ES-I3 (cell line): ENCODE data around the gene HMGCR.

Source experiments
- H3K36me3 ChIP-seq: 2 replicates; pipeline ENCODE4 v1.6.1; 2013; ENCODE audit warnings: mild to moderate bottlenecking, low read length, control low read depth, moderate library complexity; ENCODE audit not compliant: insufficient read depth
- H3K4me1 ChIP-seq: 2 replicates; pipeline ENCODE4 v1.6.1; 2013; ENCODE audit warnings: mild to moderate bottlenecking, control low read depth, low read length; ENCODE audit not compliant: insufficient read depth
- H3K9ac ChIP-seq: 2 replicates; pipeline ENCODE4 v1.6.1; 2013; ENCODE audit warnings: low read depth, mild to moderate bottlenecking, low read length, moderate library complexity
- H3K9me3 ChIP-seq: 2 replicates; pipeline ENCODE4 v1.6.1; 2013; ENCODE audit warnings: mild to moderate bottlenecking, low read length, moderate library complexity; ENCODE audit not compliant: control insufficient read depth, insufficient read depth

The HMGCR gene

DNA sequence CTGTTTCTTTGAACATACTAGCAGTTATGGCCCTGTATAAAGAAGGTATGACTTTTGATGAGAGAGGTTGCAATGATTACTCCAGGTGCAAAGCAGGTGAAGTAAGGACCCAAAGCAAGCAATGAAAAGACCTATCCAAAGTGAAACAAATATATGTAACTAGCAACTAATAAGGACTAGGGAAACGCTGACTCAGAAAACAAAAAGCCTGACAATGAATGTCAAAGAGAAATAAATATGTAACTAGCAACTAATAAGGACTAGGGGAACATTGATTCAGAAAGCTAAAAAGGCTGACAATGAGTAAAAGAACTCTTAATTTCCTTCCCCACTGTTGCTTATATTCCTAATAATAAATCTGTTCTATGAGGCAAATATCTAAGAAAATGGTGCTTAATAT is 43.1 kb downstream of the HMGCR start:
- Histone ChIP-seq H3K9me3 (no peaks in the 10 kb centered on the region), H3K4me1 (no peaks in the 10 kb centered on the region), H3K9ac (no peak overlapping the region), H3K36me3 (peaks cover 4% of the 10 kb centered on the region)

DNA sequence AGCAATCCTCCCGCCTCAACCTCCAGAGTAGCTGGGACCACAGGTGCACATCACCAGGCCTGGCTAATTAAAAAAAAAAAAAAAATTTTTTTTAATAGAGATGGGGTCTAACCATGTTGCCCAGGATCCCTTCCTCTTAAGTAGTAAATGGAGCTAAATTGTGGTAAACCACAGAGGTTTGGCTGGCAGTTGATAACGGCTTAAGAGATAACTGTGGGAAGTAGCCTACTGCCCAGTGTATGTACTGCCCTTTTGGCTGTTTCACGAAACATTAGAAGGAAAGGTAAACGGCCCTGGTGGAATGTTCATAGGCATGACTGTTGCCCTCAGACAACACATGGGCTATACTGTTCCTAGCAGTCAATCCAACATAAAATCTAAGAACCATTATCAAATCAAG is 44.4 kb downstream of the HMGCR start:
- no peaks in the 10 kb centered on the region for H3K4me1 ChIP-seq
- H3K9me3 ChIP-seq: no peaks in the 10 kb centered on the region
- H3K9ac ChIP-seq: no peak overlapping the region
- H3K36me3 ChIP-seq: peaks cover 4% of the 10 kb centered on the region

DNA sequence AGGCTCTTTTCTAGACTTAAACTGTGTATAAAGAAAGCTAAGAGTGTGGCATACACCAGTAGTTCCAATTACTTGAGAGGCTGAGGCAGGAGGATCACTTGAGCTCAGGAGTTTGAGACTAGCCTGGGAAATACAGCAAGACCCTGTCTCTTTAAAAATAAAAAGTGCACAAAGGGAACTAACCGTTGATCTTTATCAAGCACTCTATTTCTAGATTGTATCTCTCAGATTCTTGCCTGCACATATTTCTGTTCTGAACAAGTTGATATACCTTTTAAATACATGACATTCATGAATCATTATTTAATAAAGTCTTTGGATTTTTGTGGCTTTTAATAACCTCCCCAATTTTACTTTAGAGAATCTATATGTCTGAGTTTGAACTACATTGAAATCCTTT is 47.2 kb downstream of the HMGCR start:
- H3K9ac ChIP-seq: no peak overlapping the region
- H3K36me3 ChIP-seq: peaks cover 4% of the 10 kb centered on the region
- no peaks in the 10 kb centered on the region for H3K4me1 ChIP-seq
- H3K9me3 ChIP-seq: no peaks in the 10 kb centered on the region

DNA sequence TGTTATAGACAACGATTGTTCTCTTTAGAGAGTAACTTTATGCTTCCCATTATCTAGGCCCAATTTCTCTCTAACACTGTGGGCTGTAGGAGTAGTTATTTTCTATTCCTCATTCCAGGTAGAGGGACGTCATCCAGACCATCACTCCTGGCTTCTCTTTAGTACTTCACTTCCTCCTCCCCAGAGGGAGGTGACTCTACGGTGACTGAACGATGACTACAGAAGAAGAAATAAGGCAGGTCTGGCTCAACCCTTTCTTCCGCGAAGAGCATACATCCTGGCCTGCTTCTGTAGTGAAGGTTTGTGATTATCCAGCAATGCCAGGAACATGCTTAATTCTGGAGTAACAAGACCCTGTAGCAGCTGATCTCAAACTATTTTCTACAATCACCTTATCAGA is 50.8 kb downstream of the HMGCR start:
- no peaks in the 10 kb centered on the region for H3K36me3 ChIP-seq
- H3K9me3 ChIP-seq: no peaks in the 10 kb centered on the region
- no peak overlapping the region for H3K9ac ChIP-seq
- H3K4me1 ChIP-seq: no peaks in the 10 kb centered on the region

DNA sequence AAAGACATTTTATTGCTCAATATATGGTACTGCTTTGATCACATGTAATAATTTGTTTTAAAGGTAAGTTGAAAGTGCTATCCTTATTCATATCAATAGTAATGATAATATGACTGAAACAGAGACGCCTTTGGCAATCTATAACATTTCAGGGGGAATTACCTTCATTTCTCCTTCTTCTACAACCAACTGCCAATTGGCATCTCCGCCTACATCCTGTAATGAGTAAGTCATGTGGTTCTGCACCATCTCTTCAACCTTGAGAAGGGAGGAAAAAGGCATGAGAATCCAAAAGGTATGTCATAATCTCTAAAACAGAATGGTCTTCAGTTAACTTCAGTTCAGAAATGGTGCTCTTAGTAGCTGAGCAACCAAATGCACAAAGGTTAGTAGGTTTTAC is 52.4 kb downstream of the HMGCR start:
- Histone ChIP-seq H3K9ac (no peak overlapping the region), H3K9me3 (no peaks in the 10 kb centered on the region), H3K4me1 (no peaks in the 10 kb centered on the region), H3K36me3 (no peaks in the 10 kb centered on the region)

DNA sequence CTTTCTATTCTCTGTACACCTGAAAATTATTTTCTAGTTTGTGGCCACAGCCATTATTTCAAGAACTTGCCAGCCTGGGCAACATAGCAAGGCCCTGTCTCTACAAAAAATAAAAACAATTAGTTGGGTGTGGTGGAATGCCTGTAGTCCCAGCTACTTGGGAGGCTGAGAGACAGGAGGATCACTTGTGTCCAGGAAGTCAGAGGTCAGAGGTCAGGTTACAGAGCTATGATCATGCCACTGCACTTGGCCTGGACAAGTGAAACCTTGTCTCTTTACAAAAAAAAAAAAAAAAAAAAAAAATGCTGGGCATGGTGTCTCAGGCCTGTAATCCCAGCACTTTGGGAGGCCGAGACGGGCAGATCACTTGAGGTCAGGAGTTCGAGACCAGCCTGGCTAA is 58.3 kb downstream of the HMGCR start:
- H3K9me3 ChIP-seq: no peaks in the 10 kb centered on the region
- H3K4me1 ChIP-seq: peaks cover 10% of the 10 kb centered on the region; the same call in 1 of the 2 replicates
- no peak overlapping the region for H3K9ac ChIP-seq
- peaks cover 5% of the 10 kb centered on the region; the same call in 1 of the 2 replicates for H3K36me3 ChIP-seq

DNA sequence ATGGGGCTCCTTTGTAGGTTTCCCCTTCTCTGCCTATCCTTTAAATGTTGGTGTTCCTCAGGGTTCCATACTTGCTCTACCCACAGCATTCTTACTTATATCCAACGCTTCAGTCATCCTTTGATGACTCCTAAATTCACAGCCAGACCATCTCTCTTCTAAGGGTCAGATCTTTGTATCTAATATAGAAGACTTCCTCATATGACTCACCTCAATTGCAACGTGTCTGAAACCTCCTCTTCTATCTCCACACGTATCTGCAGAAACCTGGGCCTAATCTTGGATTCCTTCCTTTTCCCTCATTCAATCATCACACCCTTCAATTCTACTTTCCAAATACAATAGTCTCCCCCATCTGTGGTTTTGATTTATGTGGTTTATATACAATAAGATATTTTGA is 68.3 kb downstream of the HMGCR start:
- no peaks in the 10 kb centered on the region for H3K4me1 ChIP-seq
- H3K9me3 ChIP-seq: no peaks in the 10 kb centered on the region
- peaks cover 9% of the 10 kb centered on the region; the same call in 1 of the 2 replicates for H3K36me3 ChIP-seq
- no peak overlapping the region for H3K9ac ChIP-seq
